Testis (tissue), 2 donors: ENCODE data around the gene ACBD4.

Source experiments
- CTCF ChIP-seq, 3 experiments: fragments of 450-650 bp in 2 of 3; fragments of 200-600 bp in 1 of 3; sonication (generic) in 1 of 3; IDR thresholded peaks; one replicate each; pipeline ENCODE4 v1.5.1; 2016 to 2019; ENCODE audit warnings: antibody characterized with exemption in 3 of 3, mild to moderate bottlenecking in 2 of 3, moderate library complexity in 1 of 3
- POLR2A ChIP-seq: fragments of 450-650 bp; IDR thresholded peaks from one replicate; pipeline ENCODE4 v1.6.1; 2017; ENCODE audit warnings: antibody characterized with exemption, mild to moderate bottlenecking, moderate library complexity

DNA sequence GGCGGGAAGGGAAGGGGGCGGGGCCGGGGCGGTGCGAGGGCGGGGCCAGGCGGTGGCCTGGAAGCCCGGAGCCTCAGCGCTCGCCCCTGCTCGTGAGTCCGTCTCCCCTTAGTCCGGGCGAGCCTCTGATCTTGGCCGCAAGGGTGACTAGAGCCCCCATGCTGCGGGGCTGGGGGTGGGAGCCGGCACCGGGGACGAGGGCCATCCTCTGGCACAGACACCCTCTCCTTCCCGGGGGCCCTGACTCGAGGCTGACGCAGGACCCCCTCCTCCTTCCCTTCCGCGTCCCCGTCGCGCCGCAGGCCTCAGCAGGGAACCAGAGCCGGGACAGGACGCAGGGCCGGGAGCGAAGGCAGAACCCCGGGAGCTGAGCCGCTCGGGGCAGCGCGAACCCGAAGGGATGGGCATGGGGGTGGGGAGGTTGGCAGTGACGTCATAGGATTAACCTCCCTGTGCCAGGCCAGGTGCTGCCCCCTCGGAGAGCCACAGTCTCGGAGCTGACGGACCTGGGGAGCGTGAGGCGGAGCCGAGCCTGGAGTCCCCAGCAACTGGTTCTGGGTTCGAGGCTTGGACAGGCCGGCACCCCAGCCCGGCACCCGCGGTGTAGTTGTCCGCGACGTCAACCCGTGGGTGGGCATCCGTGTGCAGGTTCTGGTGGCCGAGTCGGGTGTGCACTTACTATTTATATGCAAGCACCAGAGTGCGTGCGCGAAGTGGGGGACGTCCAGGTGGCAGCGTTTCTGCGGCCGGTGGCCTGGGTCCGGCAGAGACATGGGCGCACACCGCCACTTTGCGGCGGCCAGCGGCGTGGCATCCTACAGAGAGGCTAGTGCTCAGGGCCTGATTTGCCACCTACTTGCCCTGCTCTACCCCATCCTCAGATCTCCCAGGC, 2.7 kb upstream of the ACBD4 start:
- no peak for TF ChIP-seq POLR2A
- TF ChIP-seq CTCF (IDR thresholded peaks at IDR 0.05), result peak; percentile 65 to 93 (median 80)
